Omental fat pad (tissue), 4 donors: ENCODE data around the gene BORCS5. TPM values are rescaled to one million over a fixed set of nuclear protein-coding genes. Genes with fewer than 3 reads are reported as not detected.

Experiments
- ATAC-seq: fragments of 150-250 bp; one replicate; pipeline ENCODE4 v1.9.1; 2016; ENCODE audit warnings: mild to moderate bottlenecking, moderate library complexity; ENCODE audit not compliant: low FRiP score
- DNase-seq: peaks from one replicate; pipeline ENCODE4 v3.0.0-alpha.2; 2019; ENCODE audit warnings: low spot score
- CTCF ChIP-seq, 3 donors: fragments of 450-650 bp; IDR thresholded peaks; one replicate each; pipeline ENCODE4 v1.5.1; 2016 to 2017; ENCODE audit warnings: antibody characterized with exemption in 3 of 3, mild to moderate bottlenecking in 3 of 3, moderate library complexity in 2 of 3
- total RNA-seq, 4 donors: library from RNA; depleted of rRNA; stranded (reverse); fragments of >200 nt; gene quantifications; one replicate each; pipeline ENCODE4 v1.1.0, GENCODE V29; 2016

BORCS5 gene
- total RNA-seq, 4 donors from 2014 or later, result 11.4 to 17.1 (median 15.7) TPM

- DNase-seq, result no peak
- ATAC-seq, result no peak
- no peak for TF ChIP-seq CTCF (IDR thresholded peaks at IDR 0.05)
These were observed 29.1 kb upstream of the BORCS5 start for GRCh38 chr12:12327802-12328201.

GRCh38 chr12:12331244-12331771 is 25.6 kb upstream of the BORCS5 start:
- no peak for ATAC-seq
- DNase-seq, result no peak
- no peak for TF ChIP-seq CTCF (IDR thresholded peaks at IDR 0.05)

DNA sequence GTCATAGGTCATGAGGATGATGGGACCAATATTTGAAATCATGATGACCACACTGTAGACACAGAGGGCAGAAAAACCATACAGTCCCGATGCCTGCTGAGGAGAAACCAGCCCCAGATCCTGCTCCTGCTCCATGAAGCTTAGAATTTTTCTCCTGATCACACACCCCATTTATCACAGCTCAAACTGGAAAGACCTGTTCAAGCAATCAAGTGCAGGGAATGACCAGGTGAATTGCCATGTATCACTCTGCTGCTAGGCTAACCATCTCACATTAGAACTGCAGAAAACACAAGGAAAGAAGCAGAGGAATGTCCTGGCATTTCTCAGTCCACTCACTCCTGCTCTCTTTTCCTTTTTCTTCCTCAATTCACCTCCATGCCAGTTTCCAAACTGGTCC is 25.0 kb upstream of the BORCS5 start:
- DNase-seq (no peak), ATAC-seq (no peak)
- no peak for TF ChIP-seq CTCF (IDR thresholded peaks at IDR 0.05)

GRCh38 chr12:12333407-12334366 is 23.2 kb upstream of the BORCS5 start:
- no peak for ATAC-seq
- no peak for DNase-seq
- TF ChIP-seq CTCF (IDR thresholded peaks at IDR 0.05), result no peak

GRCh38 chr12:12334367-12335040 is 22.4 kb upstream of the BORCS5 start:
- DNase-seq, result no peak
- no peak for ATAC-seq
- peak in 2 of 3 donors; percentile 44 to 67 for TF ChIP-seq CTCF (IDR thresholded peaks at IDR 0.05)

- ATAC-seq, result no peak
- no peak for TF ChIP-seq CTCF (IDR thresholded peaks at IDR 0.05)
- no peak for DNase-seq
These were observed 20.8 kb upstream of the BORCS5 start for GRCh38 chr12:12336049-12336411.
